ENCODE data around the gene EMC6. TPM values are rescaled to one million over a fixed set of nuclear protein-coding genes. Genes with fewer than 3 reads are reported as not detected.

The EMC6 gene
- total RNA-seq, 1 donor from 2014 or later: 14.6 TPM

- Histone ChIP-seq H3K27ac (ENCODE audit: low read depth, low read length) (no peak overlapping the region), H3K27me3 (ENCODE audit: control insufficient read depth in 3 of 3, insufficient read depth in 3 of 3, low read length in 3 of 3) (no peaks in the 10 kb centered on the region), H3K9ac (ENCODE audit: low read depth in 1 of 3, low read length in 3 of 3) (no peak overlapping the region), H3K36me3 (ENCODE audit: control insufficient read depth in 3 of 3, insufficient read depth in 3 of 3, low read length in 3 of 3) (peaks cover 18 to 31% (median 19%) of the 10 kb centered on the region in 3 donors), H3K4me3 (ENCODE audit: low read length in 3 of 3) (no peak overlapping the region), H3K4me1 (ENCODE audit: control insufficient read depth in 3 of 3, insufficient read depth in 3 of 3, low read length in 3 of 3) (peaks cover 42 to 46% (median 43%) of the 10 kb centered on the region in 3 donors), H3K9me3 (ENCODE audit: control insufficient read depth in 3 of 3, low read length in 3 of 3) (no peaks in the 10 kb centered on the region)
These were observed 5.3 kb upstream of the EMC6 start for GRCh38 chr17:3663102-3664011.

- H3K9ac ChIP-seq (ENCODE audit: low read depth in 1 of 3, low read length in 3 of 3): peak overlapping the region in 2 of 3 donors; percentile 5 to 94
- H3K4me3 ChIP-seq (ENCODE audit: low read length in 3 of 3): peak overlapping the region; percentile 19 to 67 (median 64)
- H3K27me3 ChIP-seq (ENCODE audit: control insufficient read depth in 3 of 3, insufficient read depth in 3 of 3, low read length in 3 of 3): no peaks in the 10 kb centered on the region
- H3K4me1 ChIP-seq (ENCODE audit: control insufficient read depth in 3 of 3, insufficient read depth in 3 of 3, low read length in 3 of 3): peaks cover 34 to 44% (median 35%) of the 10 kb centered on the region in 3 donors
- H3K36me3 ChIP-seq (ENCODE audit: control insufficient read depth in 3 of 3, insufficient read depth in 3 of 3, low read length in 3 of 3): peaks cover 16 to 30% (median 19%) of the 10 kb centered on the region in 3 donors
- no peaks in the 10 kb centered on the region for H3K9me3 ChIP-seq (ENCODE audit: control insufficient read depth in 3 of 3, low read length in 3 of 3)
- H3K27ac ChIP-seq (ENCODE audit: low read depth, low read length): peak overlapping the region; percentile 95
These were observed 2.8 kb upstream of the EMC6 start for GRCh38 chr17:3665834-3666233.

GRCh38 chr17:3666516-3666915 is 2.1 kb upstream of the EMC6 start:
- H3K27ac ChIP-seq (ENCODE audit: low read depth, low read length): peak overlapping the region; percentile 95
- no peaks in the 10 kb centered on the region for H3K27me3 ChIP-seq (ENCODE audit: control insufficient read depth in 3 of 3, insufficient read depth in 3 of 3, low read length in 3 of 3)
- H3K4me3 ChIP-seq (ENCODE audit: low read length in 3 of 3): peak overlapping the region; percentile 8 to 49 (median 19)
- H3K4me1 ChIP-seq (ENCODE audit: control insufficient read depth in 3 of 3, insufficient read depth in 3 of 3, low read length in 3 of 3): peaks cover 31 to 44% (median 35%) of the 10 kb centered on the region in 3 donors
- H3K36me3 ChIP-seq (ENCODE audit: control insufficient read depth in 3 of 3, insufficient read depth in 3 of 3, low read length in 3 of 3): peaks cover 14 to 23% (median 17%) of the 10 kb centered on the region in 3 donors
- no peaks in the 10 kb centered on the region for H3K9me3 ChIP-seq (ENCODE audit: control insufficient read depth in 3 of 3, low read length in 3 of 3)
- H3K9ac ChIP-seq (ENCODE audit: low read depth in 1 of 3, low read length in 3 of 3): peak overlapping the region in 2 of 3 donors; percentile 51 to 94

GRCh38 chr17:3667366-3668278 is 990 bp upstream of the EMC6 start:
- Histone ChIP-seq H3K9me3 (ENCODE audit: control insufficient read depth in 3 of 3, low read length in 3 of 3) (no peaks in the 10 kb centered on the region), H3K36me3 (ENCODE audit: control insufficient read depth in 3 of 3, insufficient read depth in 3 of 3, low read length in 3 of 3) (peaks cover 17 to 21% (median 17%) of the 10 kb centered on the region in 3 donors), H3K9ac (ENCODE audit: low read depth in 1 of 3, low read length in 3 of 3) (peak overlapping the region; percentile 87 to 99 (median 94)), H3K4me1 (ENCODE audit: control insufficient read depth in 3 of 3, insufficient read depth in 3 of 3, low read length in 3 of 3) (peaks cover 31 to 44% (median 35%) of the 10 kb centered on the region in 3 donors), H3K27ac (ENCODE audit: low read depth, low read length) (peak overlapping the region; percentile 95), H3K27me3 (ENCODE audit: control insufficient read depth in 3 of 3, insufficient read depth in 3 of 3, low read length in 3 of 3) (no peaks in the 10 kb centered on the region), H3K4me3 (ENCODE audit: low read length in 3 of 3) (peak overlapping the region; percentile 85 to 90 (median 87))

- H3K4me1 ChIP-seq (ENCODE audit: control insufficient read depth in 3 of 3, insufficient read depth in 3 of 3, low read length in 3 of 3): peaks cover 31 to 44% (median 35%) of the 10 kb centered on the region in 3 donors
- H3K36me3 ChIP-seq (ENCODE audit: control insufficient read depth in 3 of 3, insufficient read depth in 3 of 3, low read length in 3 of 3): peaks cover 6 to 14% (median 6%) of the 10 kb centered on the region in 3 donors
- peak overlapping the region; percentile 95 for H3K27ac ChIP-seq (ENCODE audit: low read depth, low read length)
- H3K9me3 ChIP-seq (ENCODE audit: control insufficient read depth in 3 of 3, low read length in 3 of 3): no peaks in the 10 kb centered on the region
- no peaks in the 10 kb centered on the region for H3K27me3 ChIP-seq (ENCODE audit: control insufficient read depth in 3 of 3, insufficient read depth in 3 of 3, low read length in 3 of 3)
- peak overlapping the region; percentile 89 to 99 (median 97) for H3K9ac ChIP-seq (ENCODE audit: low read depth in 1 of 3, low read length in 3 of 3)
- H3K4me3 ChIP-seq (ENCODE audit: low read length in 3 of 3): peak overlapping the region; percentile 82 to 96 (median 94)
These were observed 404 bp downstream of the EMC6 start for GRCh38 chr17:3669085-3669347.

- H3K4me1 ChIP-seq (ENCODE audit: control insufficient read depth in 3 of 3, insufficient read depth in 3 of 3, low read length in 3 of 3): peaks cover 31 to 44% (median 35%) of the 10 kb centered on the region in 3 donors
- peaks cover under 1 to 9% (median 4%) of the 10 kb centered on the region in 3 donors for H3K36me3 ChIP-seq (ENCODE audit: control insufficient read depth in 3 of 3, insufficient read depth in 3 of 3, low read length in 3 of 3)
- H3K9ac ChIP-seq (ENCODE audit: low read depth in 1 of 3, low read length in 3 of 3): peak overlapping the region; percentile 89 to 99 (median 97)
- H3K27me3 ChIP-seq (ENCODE audit: control insufficient read depth in 3 of 3, insufficient read depth in 3 of 3, low read length in 3 of 3): no peaks in the 10 kb centered on the region
- H3K9me3 ChIP-seq (ENCODE audit: control insufficient read depth in 3 of 3, low read length in 3 of 3): no peaks in the 10 kb centered on the region
- peak overlapping the region; percentile 82 to 96 (median 94) for H3K4me3 ChIP-seq (ENCODE audit: low read length in 3 of 3)
- H3K27ac ChIP-seq (ENCODE audit: low read depth, low read length): peak overlapping the region; percentile 95
These were observed 936 bp downstream of the EMC6 start for GRCh38 chr17:3669548-3669947.

GRCh38 chr17:3672571-3672970 is 4.0 kb downstream of the EMC6 start:
- H3K9me3 ChIP-seq (ENCODE audit: control insufficient read depth in 3 of 3, low read length in 3 of 3): no peaks in the 10 kb centered on the region
- H3K36me3 ChIP-seq (ENCODE audit: control insufficient read depth in 3 of 3, insufficient read depth in 3 of 3, low read length in 3 of 3): peaks cover 4 to 6% (median 5%) of the 10 kb centered on the region in 3 donors
- peaks cover 14 to 24% (median 16%) of the 10 kb centered on the region in 3 donors for H3K4me1 ChIP-seq (ENCODE audit: control insufficient read depth in 3 of 3, insufficient read depth in 3 of 3, low read length in 3 of 3)
- H3K27ac ChIP-seq (ENCODE audit: low read depth, low read length): no peak overlapping the region
- H3K4me3 ChIP-seq (ENCODE audit: low read length in 3 of 3): no peak overlapping the region
- no peaks in the 10 kb centered on the region for H3K27me3 ChIP-seq (ENCODE audit: control insufficient read depth in 3 of 3, insufficient read depth in 3 of 3, low read length in 3 of 3)
- H3K9ac ChIP-seq (ENCODE audit: low read depth in 1 of 3, low read length in 3 of 3): no peak overlapping the region

- H3K4me1 ChIP-seq (ENCODE audit: control insufficient read depth in 3 of 3, insufficient read depth in 3 of 3, low read length in 3 of 3): peaks cover 0 to 7% (median 0%) of the 10 kb centered on the region in 3 donors
- no peak overlapping the region for H3K9ac ChIP-seq (ENCODE audit: low read depth in 1 of 3, low read length in 3 of 3)
- peaks cover 4 to 10% (median 6%) of the 10 kb centered on the region in 3 donors for H3K36me3 ChIP-seq (ENCODE audit: control insufficient read depth in 3 of 3, insufficient read depth in 3 of 3, low read length in 3 of 3)
- H3K27me3 ChIP-seq (ENCODE audit: control insufficient read depth in 3 of 3, insufficient read depth in 3 of 3, low read length in 3 of 3): no peaks in the 10 kb centered on the region
- H3K4me3 ChIP-seq (ENCODE audit: low read length in 3 of 3): no peak overlapping the region
- H3K27ac ChIP-seq (ENCODE audit: low read depth, low read length): no peak overlapping the region
- H3K9me3 ChIP-seq (ENCODE audit: control insufficient read depth in 3 of 3, low read length in 3 of 3): no peaks in the 10 kb centered on the region
These were observed 7.3 kb downstream of the EMC6 start for GRCh38 chr17:3675886-3676285.

GRCh38 chr17:3678095-3678820 is 9.6 kb downstream of the EMC6 start:
- Histone ChIP-seq H3K27ac (ENCODE audit: low read depth, low read length) (no peak overlapping the region), H3K36me3 (ENCODE audit: control insufficient read depth in 3 of 3, insufficient read depth in 3 of 3, low read length in 3 of 3) (peaks cover 0 to 10% (median 4%) of the 10 kb centered on the region in 3 donors), H3K4me3 (ENCODE audit: low read length in 3 of 3) (no peak overlapping the region), H3K9ac (ENCODE audit: low read depth in 1 of 3, low read length in 3 of 3) (peak overlapping the region in 2 of 3 donors; percentile 33 to 51), H3K9me3 (ENCODE audit: control insufficient read depth in 3 of 3, low read length in 3 of 3) (no peaks in the 10 kb centered on the region), H3K4me1 (ENCODE audit: control insufficient read depth in 3 of 3, insufficient read depth in 3 of 3, low read length in 3 of 3) (peaks cover 0 to 7% (median 0%) of the 10 kb centered on the region in 3 donors), H3K27me3 (ENCODE audit: control insufficient read depth in 3 of 3, insufficient read depth in 3 of 3, low read length in 3 of 3) (no peaks in the 10 kb centered on the region)
